ENCODE data around the gene HNRNPR. TPM values are rescaled to one million over a fixed set of nuclear protein-coding genes. Genes with fewer than 3 reads are reported as not detected.

Gene HNRNPR
- polyA plus RNA-seq, 1 of the 3 experiments (the other 2 are of a cell fraction) = 111 TPM

DNA sequence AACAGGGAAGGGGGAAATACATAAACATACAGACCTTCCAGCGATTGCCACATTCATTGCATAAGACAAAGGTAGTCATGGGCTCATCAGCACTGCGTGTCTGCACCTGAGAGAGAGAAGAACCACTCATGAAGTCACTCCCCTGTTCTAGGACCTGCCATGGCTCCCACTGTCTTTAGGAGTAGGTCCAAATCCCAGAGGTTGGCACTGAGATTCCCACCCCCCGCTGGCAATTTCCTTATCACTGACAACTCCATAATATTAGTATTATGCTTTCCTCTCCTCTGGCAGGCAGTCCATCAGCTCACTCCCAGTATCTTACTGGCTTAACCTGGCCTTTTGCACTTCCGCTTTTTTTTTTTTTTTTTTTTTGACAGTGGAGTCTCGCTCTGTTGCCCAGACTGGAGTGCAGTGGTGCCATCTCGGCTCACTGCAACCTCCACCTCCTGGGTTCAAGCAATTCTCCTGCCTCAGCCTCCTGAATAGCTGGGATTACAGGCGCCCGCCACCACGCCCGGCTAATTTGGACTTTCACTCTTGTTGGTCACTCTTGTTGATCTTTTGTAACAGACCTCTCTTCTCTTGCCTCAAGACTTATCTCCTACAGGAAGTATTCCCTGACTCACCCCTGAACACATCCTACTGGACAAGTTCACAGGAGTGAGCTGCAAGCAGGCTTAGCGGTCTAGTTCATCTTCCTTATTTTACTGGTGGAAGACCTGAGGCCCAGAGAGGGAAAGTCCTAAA, 40.4 kb upstream of the HNRNPR start:
- Histone ChIP-seq H3K79me2 (ENCODE audit: insufficient read depth) (no peaks in the 10 kb centered on the region), H2AFZ (ENCODE audit: low read depth) (peak overlapping the region; percentile 4; the same call in 1 of the 2 replicates), H3F3A (replicated peaks; ENCODE audit: insufficient read depth) (peaks cover 4% of the 10 kb centered on the region), H4K20me1 (ENCODE audit: insufficient read depth) (no peaks in the 10 kb centered on the region), H3K4me1 (ENCODE audit: control insufficient read depth in 1 of 2, insufficient read depth in 2 of 2, low read depth in 1 of 2, low read length in 1 of 2) (peaks cover 0 to 6% of the 10 kb centered on the region in 2 experiments; a peak in 2 of 4 replicates), H3K4me2 (no peak overlapping the region), H3K9me2 (no peaks in the 10 kb centered on the region), H3K9ac (no peak overlapping the region), H3K27me3 (ENCODE audit: insufficient read depth) (no peaks in the 10 kb centered on the region), H3K4me3 (ENCODE audit: low read depth in 2 of 2, low read length in 1 of 2) (no peak overlapping the region), H3K9me3 (no peaks in the 10 kb centered on the region), H3K36me3 (replicated peaks in 1 of 2; ENCODE audit: control insufficient read depth in 1 of 2, insufficient read depth in 2 of 2, low read length in 1 of 2) (no peaks in the 10 kb centered on the region), H3K27ac (ENCODE audit: low read depth in 2 of 2, low read length in 1 of 2) (peak overlapping the region in 1 of 2 experiments; percentile 42; a peak in 2 of 4 replicates)
- POLR2A ChIA-PET = interaction anchor here (1.4 kb wide), 1 partner anchor 11 kb away, joined by 3 read pairs; no protein-coding TSS in a partner anchor
- WGBS (ENCODE audit: low lambda C conversion rate) = 78% methylated on average over 11 of the region's 11 CpGs
- CTCF ChIA-PET = interaction anchor here (2.4 kb wide), 1 partner anchor 20 kb away, joined by 8 read pairs; no protein-coding TSS in a partner anchor
- no peak for DNase-seq
- TF ChIP-seq GABPA (IDR thresholded peaks at IDR 0.05; ENCODE audit: low read depth) = peak; percentile 54
- TF ChIP-seq, protein P1, sequence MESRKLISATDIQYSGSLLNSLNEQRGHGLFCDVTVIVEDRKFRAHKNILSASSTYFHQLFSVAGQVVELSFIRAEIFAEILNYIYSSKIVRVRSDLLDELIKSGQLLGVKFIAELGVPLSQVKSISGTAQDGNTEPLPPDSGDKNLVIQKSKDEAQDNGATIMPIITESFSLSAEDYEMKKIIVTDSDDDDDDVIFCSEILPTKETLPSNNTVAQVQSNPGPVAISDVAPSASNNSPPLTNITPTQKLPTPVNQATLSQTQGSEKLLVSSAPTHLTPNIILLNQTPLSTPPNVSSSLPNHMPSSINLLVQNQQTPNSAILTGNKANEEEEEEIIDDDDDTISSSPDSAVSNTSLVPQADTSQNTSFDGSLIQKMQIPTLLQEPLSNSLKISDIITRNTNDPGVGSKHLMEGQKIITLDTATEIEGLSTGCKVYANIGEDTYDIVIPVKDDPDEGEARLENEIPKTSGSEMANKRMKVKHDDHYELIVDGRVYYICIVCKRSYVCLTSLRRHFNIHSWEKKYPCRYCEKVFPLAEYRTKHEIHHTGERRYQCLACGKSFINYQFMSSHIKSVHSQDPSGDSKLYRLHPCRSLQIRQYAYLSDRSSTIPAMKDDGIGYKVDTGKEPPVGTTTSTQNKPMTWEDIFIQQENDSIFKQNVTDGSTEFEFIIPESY (IDR thresholded peaks at IDR 0.05; ENCODE audit: borderline replicate concordance, low read depth) = no peak
- TF ChIP-seq EZH2phosphoT487 (IDR thresholded peaks at IDR 0.05; ENCODE audit: borderline replicate concordance, low read depth) = no peak
- TF ChIP-seq SIN3A (IDR thresholded peaks at IDR 0.05; ENCODE audit: borderline replicate concordance, low read depth, low read length) = no peak
- no peak for TF ChIP-seq IRF3 (IDR thresholded peaks at IDR 0.05; ENCODE audit: low read depth, low read length)
- TF ChIP-seq MEF2A (IDR thresholded peaks at IDR 0.05; ENCODE audit: borderline replicate concordance, low read depth) = no peak
- no peak for TF ChIP-seq YY1 (IDR thresholded peaks at IDR 0.05; ENCODE audit: low read depth)
- TF ChIP-seq FOSL2 (IDR thresholded peaks at IDR 0.05; ENCODE audit: borderline replicate concordance, low read depth) = peak; percentile 17; the same call in 1 of the 2 replicates
- no peak for TF ChIP-seq GATA2 (CRISPR knock-in tag; IDR thresholded peaks at IDR 0.05)
- TF ChIP-seq FOXJ3 (CRISPR knock-in tag; IDR thresholded peaks at IDR 0.05) = no peak
- TF ChIP-seq NRF1 (IDR thresholded peaks at IDR 0.05; ENCODE audit: low read depth, low read length) = no peak
- TF ChIP-seq PBX3 (IDR thresholded peaks at IDR 0.05) = no peak
- TF ChIP-seq RCOR1 (IDR thresholded peaks at IDR 0.05; ENCODE audit: low read length) = no peak
- no peak for TF ChIP-seq EP300 (IDR thresholded peaks at IDR 0.05; ENCODE audit: borderline replicate concordance in 1 of 2, low read depth in 1 of 2, low read length in 1 of 2)
- no peak for TF ChIP-seq ELF1 (IDR thresholded peaks at IDR 0.05)
- TF ChIP-seq USF2 (IDR thresholded peaks at IDR 0.05; ENCODE audit: borderline replicate concordance, low read depth, low read length) = no peak
- no peak for TF ChIP-seq FOXM1 (IDR thresholded peaks at IDR 0.05; ENCODE audit: low read depth)
- 0 out of 2 replicates have a peak, but pooled peaks have one; percentile 9 for TF ChIP-seq TCF12 (IDR thresholded peaks at IDR 0.05)
- no peak for TF ChIP-seq RFX5 (IDR thresholded peaks at IDR 0.05; ENCODE audit: low read length)
- no peak for TF ChIP-seq NFIC (IDR thresholded peaks at IDR 0.05; ENCODE audit: borderline replicate concordance)
- no peak for TF ChIP-seq USF1 (IDR thresholded peaks at IDR 0.05; ENCODE audit: borderline replicate concordance, low read depth)
- TF ChIP-seq, protein P2, sequence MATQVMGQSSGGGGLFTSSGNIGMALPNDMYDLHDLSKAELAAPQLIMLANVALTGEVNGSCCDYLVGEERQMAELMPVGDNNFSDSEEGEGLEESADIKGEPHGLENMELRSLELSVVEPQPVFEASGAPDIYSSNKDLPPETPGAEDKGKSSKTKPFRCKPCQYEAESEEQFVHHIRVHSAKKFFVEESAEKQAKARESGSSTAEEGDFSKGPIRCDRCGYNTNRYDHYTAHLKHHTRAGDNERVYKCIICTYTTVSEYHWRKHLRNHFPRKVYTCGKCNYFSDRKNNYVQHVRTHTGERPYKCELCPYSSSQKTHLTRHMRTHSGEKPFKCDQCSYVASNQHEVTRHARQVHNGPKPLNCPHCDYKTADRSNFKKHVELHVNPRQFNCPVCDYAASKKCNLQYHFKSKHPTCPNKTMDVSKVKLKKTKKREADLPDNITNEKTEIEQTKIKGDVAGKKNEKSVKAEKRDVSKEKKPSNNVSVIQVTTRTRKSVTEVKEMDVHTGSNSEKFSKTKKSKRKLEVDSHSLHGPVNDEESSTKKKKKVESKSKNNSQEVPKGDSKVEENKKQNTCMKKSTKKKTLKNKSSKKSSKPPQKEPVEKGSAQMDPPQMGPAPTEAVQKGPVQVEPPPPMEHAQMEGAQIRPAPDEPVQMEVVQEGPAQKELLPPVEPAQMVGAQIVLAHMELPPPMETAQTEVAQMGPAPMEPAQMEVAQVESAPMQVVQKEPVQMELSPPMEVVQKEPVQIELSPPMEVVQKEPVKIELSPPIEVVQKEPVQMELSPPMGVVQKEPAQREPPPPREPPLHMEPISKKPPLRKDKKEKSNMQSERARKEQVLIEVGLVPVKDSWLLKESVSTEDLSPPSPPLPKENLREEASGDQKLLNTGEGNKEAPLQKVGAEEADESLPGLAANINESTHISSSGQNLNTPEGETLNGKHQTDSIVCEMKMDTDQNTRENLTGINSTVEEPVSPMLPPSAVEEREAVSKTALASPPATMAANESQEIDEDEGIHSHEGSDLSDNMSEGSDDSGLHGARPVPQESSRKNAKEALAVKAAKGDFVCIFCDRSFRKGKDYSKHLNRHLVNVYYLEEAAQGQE (IDR thresholded peaks at IDR 0.05; ENCODE audit: low read depth, low read length) = no peak
